Right hindlimb (tissue), 1 donor: ENCODE results near the gene COLQ.

Experiments used
- DNase-seq: peaks from one replicate; pipeline ENCODE4 v3.0.0-alpha.2; 2018

Gene COLQ

DNA sequence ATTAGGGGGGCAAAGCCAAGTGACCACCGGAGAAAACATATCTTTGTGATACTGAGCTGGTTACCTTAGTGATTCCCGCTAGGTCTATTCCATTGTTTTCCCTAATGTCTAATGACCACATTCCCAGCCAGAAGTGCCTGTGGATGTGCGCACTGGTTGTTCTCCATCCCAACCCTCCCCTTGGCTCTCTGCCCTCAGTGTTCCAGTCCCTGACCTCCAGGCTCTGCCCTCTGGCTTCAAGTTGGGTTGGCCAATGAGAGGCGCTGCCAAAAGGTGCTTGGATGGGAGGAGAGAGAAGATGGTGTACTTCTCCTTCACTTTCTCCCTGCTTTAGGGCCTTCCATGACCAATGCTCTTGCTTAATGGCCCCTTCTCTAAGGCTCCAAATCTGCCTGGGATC is 2.4 kb downstream of the COLQ start:
- no peak for DNase-seq

DNA sequence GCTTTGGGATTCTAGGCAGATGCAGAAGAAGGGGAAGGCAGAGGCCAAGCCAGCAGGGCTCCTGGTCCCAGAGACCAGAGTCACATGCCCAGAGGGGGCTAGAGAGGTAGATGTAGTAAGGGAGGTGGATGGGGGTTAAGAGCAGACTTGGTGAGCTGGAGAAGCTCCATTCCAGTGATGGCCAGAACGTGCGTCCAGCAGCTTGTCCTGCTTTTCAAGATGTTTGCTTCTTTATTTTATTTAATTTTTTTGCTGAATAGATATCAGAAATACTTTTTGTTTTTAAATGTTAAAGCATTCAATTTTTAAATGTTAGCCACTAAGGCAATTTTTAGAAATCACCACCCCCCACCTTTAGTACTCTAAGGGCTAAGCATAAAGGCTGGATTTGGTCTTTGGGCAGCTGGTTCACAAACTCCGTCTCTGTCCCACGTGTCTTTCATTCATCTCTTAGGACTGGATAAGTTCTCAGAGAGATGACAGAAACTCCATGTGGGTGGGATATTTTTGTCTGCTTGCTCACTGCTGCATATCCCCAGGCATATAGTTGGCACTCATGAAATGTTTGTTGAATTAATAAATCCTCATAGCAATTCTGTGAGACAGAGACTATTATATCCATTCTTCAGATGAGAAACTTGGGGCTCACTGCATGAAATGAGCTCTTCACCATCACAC is 6.7 kb downstream of the COLQ start:
- no peak for DNase-seq

DNA sequence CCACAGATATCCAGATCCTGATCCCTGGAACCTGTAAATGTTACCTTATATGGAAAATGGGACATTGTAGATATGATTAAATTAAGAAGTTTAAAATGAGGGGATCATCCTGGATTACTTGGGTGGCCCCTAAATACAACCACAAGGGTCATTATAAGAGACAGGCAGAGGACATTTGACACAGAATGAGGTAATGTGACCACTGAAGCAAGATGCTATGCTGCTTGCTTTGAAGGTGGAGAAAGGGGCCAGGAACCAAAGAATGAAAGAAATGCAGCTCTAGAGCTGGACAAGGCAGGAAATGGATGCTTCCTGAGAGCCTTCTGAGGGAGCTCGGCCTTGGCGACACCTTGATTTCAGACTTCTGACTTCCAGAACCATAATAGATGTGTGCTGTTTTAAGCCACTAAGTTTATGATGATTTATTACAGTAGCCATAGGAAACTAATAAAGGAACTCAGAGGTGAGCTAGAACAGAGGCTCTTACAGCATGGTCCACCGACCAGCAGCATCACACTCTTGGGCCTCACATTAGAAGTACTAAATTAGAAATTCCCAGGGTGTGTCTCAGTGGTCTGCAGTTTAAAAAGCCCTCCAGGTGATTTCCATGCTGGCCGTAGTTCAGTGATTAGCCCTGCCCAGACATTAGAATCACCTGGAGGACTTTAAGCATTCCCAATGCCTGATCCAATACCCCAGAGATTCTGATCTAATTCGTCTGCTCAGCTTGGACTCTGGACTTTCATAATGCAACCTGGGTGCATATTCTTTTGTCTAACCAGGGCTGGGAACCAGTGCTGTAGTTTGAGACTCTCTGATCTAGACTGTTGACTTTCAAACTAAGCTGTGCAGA is 7.5 kb downstream of the COLQ start:
- no peak for DNase-seq

DNA sequence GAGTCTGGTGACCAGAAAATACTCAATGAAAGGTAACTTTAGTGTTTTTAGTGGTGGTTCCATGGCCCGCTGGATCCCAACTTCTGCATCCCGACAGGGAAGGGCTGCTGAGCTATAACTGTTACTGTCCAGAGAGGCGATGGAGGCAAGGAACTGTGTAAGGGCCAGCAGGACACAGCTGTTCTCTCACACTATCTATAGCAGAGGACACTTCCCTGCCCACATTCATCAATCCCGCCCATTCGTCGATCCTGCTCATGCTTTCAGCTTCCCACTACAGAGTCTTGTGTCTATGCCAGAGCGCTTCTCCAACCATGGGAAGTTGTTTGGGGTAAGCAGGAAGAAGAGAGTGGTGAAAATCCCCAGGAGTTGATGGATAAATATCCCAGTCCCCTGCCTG is 8.4 kb downstream of the COLQ start:
- no peak for DNase-seq

DNA sequence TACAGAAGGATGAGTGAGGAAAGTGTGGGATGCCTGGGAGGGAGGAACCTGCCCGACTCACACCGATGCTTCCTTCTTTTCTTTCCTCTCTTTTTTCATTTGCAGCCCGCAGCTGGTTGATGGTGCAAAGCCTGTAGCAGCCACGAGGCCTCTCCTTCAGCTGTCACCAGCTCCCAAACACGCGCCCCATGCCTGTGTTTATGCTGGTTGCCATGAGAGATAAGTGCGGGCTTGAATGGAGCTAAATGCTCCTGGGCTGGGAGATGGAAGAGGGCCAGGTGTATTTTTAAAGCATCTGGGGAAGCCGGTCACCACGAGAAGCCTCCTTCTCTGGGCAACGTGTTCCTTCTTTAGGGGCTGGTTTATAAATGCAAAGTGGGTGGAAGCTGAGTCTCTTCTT is 9.3 kb downstream of the COLQ start:
- peak; percentile 86 for DNase-seq

DNA sequence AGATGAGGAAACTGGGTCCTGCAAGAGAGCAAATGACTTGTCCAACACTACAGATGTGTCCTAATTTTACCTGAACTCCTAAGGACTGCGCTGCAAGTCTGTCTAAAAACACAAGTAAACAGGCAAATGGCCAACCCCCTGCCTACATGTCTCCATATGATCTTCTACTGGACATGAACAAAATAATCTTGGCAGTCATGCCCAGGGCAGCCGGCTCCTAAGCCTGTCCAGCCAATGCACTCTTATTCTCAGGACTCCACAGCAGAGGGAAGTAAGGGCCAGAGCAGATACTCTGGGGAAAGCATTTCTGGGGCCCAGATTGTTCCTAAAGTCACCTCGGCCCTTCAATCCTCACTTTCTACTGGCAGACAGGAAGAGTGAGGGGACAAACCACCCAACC is 10.3 kb downstream of the COLQ start:
- no peak for DNase-seq

DNA sequence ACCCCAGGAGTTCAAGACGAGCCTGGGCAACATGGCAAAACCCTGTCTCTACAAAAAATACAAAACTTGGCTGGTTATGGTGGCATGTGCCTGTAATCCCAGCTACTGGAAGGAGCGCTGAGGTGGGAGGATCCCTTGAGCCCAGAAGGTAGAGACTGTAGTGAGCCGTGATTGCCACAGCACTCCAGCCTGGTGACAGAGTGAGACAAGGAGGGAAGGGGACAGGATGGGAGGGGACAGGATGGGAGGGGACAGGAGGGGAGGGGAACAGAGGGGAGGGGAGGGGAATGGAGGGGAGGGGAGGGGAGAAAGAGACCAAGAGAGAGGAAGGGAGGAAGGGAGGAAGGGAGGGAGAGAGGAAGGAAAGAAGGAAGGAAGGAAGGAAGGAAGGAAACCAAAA is 11.0 kb downstream of the COLQ start:
- no peak for DNase-seq

DNA sequence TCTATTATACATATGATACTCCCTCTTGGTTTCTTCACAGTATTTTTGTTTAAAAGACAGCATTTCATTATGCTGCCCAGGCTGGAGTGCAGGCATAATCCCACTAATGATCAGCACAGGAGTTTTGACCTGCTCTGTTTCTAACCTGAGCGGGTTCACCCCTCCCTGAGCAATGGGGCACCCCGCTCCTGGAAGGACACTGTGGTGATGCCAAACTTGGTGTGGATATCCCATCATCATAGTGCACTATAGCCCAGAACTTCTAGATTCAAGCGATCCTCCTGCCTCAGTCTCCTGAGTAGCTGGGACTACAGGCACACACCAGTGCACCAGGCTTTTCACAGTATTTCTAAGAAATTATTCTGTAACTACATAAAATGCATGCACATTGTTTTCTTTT is 14.9 kb downstream of the COLQ start:
- no peak for DNase-seq

DNA sequence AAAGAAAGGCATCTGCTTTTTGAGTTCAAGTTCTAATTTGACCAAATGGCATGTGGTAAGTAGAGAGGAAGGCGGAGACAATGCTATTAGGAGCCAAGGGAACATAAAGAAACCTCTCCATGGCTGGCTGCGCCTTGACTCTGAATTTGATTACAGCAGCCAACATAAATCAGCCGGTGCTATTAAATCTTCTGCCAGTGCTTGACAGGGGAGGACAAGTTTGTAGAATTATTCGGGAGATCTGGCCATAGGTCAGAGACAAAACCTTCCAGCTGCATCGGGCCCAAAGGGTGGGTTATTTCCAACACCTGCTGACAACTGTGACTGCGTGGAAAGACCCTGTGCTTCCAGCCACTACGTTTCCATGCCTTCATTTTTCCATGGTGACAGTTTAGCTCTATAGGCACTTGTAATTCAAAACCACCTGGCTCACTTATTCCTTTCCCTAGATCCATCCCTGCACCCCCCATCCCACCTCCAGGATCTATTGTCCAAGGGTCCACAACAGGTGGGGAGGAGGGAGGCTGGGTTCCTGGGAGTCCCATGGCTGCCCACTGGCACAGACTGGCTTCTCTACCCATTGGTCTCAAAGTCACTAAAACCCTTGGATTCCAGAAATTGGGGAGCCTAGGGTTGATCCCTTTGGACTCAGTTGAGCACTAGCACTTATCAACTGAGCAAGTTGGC is 15.9 kb downstream of the COLQ start:
- DNase-seq, result no peak

DNA sequence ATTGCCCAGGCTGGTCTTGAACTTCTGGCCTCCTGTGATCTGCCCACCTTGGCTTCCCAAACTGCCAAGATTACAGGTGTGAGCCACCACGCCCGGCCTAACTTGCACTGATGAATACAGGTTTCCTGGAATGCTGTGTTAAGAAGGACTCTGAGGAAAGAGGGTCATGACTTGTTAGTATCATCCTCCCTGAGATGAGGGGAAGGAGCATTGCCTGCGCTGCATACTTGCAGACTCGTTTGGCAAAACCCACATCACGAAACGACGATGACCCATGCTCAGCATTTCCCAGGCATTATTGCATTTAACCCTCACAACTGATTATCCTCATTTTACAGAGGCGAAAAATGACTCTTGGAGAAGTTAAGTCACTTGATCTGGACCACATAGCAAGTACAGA is 18.9 kb downstream of the COLQ start:
- DNase-seq, result no peak

DNA sequence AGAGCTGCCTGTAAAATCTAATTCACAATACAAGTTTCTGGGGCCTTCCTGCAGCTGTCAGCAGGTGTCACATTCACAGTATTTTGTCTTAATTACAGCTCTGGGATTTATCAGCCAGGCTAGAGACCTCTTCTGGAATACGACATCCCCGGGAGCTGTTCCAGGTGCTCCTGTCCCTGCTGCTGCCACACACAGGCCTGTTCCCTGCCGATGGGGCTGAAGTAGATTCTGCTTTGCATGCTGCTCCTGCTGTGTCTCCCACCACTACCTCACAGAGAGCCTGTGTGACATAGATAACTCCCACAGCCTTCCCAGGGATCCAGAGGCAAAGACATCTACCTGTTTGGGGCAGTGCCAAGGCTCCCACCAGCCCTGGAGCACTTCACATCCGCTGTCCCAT is 20.4 kb downstream of the COLQ start:
- DNase-seq, result no peak

DNA sequence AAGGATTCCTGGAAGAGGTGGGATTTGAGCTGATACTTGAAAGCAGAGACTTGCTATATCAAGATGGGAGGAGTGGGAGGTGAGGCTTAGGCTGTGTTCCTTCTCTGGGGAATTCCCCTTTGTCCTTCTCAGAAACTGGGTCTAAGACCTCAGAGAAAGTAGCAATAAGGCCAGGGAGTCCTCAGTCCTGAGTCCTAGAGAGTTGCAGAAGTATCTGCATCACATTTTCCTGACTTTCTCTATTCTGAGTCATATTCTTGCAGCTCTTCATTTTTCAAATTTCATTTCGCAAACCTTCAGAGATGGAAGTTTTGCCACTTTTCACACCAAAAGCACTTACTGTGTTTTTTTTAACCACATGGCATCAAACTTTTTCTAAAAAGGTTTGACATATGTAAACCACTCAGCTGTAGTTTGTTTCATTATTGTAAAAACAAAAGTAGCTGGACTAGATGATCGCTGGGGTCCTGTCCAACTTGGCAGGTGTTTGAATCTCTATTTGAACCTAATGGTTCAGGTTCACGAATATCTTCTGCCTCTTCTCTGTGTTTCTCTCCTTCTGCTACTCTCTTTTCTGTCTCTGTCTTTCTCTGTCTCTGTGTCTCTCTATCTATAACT is 21.3 kb downstream of the COLQ start:
- no peak for DNase-seq

DNA sequence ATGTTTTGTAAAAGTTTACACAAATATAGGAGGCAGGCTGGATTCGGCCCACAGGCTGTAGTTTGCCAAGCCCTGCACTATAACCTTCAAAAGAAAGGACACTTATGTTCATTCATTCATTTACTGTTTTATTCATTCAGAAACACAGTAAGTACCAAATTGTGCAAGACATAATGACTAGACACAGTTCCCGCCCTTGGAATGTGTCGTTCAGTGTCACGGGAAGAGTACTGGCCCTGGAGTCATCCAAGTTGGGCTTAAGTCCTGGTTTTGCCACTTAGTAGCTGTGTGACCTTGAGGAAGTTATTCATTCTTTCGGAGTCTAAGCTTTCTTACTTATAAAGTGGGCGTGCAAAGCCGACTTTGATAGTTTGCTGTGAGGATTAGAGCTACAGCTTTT is 22.0 kb downstream of the COLQ start:
- no peak for DNase-seq

DNA sequence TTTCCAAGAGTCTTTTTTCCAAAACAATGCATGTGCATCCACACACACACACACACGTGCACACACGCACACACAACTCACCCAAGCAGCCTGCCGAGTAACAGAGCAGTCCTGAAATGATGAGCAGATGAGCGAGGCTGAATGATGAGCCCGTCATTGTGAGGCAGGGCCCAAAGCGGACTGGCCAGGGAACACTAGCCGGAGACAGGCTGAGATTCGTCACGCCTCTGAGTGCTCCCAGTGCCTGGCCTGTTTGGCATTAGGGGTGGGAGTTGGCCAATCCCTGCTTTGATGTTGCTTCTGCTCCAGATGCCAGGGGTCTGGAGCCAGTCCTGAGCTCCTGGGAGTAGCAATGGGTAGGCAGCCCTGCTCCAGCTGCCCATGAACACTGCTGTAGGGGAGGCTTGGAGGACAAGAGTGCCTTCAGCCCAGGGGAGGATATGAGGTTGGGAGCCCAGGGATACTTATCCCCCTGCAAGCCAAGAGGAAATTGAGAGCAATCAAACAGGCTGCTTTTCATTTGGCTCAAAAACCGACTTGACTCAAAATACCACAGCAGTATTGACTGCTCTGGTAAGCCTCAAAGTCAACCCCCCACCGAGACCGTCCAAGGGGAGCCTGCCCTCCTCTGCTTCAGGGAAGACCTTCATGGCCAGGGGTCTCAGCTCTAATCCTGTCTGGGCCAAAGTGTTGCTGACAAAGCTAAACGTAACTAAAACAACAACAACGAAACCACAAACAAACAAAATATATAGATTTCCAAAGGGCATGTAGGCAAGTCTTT is 22.9 kb downstream of the COLQ start:
- peak; percentile 67 for DNase-seq

DNA sequence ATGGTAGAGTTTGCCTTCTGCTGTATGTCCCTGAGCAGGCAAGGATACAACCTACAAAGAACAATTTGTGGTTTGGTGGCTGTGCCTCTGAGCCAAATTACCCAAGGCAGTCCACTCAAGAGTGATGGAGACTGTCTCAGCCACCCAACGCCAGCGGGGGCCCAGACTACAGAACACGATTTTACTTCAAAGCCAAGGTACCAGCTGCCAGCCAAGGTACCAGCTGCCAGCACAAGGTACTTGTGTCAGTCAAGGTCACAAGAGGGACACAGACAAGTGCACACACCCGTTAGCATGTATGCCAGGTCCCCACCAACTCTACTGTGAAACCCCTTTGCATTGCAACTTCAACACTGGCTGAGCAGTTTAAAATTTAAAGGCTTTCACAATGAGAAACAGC is 23.5 kb downstream of the COLQ start:
- DNase-seq, result no peak

DNA sequence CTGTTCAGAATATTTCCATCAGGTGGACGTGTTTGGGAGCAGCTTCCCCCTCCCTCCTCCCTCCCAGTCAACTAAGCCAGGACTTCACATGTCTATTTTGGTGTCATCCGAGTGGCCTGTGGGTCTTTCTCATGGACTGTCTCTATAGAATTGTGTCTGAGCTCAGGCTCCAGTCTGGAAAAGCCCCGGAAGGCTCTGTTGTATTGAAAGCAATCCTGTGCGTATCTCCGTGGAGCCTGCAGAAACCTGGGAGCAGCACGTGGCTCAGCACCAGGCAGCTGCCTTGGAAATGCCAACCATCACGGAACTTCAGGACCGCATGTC is 25.2 kb downstream of the COLQ start:
- no peak for DNase-seq

DNA sequence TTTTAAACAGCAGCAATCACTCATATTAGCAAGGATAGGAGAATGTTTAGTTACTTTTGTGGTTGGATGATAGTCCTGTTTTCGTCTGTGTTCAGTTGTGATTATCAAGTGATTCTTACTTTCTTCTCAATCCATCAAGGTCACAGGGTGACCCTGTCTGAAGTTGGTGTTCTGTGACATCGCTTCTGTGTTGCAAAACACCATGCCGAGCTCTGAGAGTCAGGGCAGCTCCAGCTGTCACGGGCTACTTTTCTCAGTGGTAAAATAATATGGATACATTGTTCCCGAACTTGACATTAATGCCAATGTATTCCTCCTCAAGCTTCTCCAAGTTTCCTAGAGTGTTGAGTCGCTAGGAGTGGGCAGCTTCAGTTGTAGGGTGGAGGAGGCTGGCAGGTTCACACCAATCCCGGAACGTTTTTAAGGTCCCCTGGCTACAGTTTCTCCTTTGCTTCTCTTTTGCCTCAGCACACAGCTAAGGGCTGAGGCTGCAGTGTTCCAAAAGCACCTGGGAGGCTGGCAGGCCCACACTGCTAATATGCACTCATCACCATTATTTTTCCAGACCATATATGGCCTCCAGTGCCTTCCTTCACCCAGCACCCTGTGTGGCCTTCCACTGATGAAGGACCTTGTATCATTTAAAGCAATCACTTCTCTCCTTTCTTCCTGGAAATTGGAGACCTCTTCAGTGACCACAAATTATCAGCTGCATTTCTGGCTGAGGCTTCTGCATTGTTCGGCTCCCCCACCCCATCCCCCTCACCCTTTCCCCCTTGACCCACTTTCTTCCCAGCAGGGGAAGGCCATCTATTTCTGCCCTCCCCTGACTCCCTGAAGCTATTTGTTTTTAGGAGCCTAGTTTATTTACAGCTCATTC is 25.8 kb downstream of the COLQ start:
- no peak for DNase-seq

DNA sequence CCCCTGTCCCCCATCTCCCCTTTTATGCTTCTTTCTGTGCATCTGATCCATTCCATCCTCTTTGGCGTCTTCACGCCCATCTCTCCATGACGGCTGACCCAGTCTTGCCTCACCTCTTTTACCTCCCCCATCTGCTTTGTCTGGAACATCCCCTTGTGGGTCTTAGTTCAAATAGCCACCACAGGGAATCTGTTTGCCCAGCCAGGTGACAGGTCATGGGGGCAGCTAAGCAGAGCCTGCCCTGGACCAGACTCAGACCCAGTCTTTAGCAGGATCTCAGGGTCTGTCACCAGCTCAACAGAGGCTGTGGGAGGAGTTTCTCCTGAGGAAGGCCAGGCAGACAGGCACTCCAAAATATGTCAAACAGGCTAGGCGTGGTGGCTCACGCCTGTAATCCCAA is 28.1 kb downstream of the COLQ start:
- DNase-seq, result no peak

DNA sequence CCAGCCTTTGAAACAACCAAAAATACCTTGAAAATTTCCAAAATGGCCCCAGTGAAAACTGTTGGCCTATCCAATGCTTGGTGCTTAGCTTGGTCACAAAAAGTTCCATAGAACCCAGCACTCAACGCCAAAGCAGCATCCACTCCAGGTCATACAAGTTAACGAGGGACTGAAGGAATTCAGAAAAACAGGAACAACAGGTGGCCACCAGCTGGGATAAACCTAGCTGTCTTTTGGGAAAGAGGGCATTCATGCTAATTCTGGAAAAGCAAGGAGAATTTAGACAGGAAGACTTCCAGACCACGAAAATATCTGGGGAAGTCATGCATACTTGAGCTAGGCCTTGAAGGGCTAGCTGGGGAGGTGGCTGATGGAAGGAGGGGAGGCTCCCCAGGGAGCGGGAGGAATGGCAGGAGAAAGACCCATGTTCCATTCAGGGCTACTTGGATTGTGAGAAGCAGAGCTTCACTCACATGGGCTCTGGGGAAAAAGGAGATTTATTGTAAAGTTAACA is 28.6 kb downstream of the COLQ start:
- no peak for DNase-seq

DNA sequence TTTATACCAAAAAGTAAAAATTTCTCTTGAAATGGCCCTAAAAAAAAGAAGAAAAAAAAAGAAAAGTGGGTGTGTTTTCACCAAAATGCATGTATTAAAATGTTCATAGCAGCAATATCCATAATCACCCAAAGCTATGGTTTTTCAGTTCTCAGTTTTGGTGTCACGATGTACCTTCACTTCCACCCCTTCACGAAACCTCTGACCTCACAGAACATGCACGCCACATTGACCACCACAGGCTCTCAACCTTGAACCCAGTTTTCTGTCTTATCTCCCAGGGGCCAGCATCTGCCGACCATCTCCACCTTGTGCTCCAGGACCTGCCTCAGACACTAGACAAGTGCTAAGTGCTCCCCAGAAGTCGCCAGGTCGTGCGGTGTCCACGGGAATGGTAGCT is 30.4 kb downstream of the COLQ start:
- no peak for DNase-seq

DNA sequence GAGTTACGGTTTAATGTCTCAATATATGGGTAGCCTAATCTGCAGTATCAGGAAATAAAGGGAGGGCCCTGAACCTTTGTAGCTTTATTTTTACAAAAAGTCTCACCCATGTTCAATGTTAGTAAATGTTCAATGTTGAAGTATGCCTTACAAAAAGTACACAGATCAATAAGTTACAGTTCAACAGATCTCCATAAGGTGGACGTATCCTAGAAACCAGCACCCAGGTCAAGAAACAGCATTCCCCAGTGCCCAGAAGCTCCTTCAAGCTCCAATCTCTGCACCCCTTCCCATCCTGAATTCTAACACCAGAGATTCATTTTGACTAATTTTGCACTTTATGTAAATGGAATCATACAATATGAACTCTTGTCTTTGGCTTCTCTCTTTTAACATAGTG is 31.3 kb downstream of the COLQ start:
- DNase-seq, result no peak

DNA sequence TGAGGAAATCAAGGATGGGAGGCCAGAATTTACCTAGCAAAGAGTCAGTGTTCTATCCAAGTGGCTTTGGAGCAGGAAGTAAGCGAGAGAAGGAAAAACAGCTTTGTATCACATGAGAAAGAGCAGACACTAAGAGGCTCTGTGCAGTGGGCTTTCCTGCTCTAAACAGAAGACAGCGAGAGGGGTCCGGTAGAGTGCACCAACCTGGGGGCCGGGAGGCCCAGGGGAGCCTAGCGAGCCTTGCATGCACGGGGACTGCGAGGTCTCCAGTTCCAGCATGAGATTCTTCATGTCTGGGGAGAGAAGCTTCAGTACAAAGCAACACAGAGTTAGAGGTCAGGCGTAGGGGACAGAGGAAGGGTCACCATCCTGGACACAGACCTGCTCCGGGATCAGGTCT is 33.5 kb downstream of the COLQ start:
- no peak for DNase-seq
